ENCODE measurements around the gene SDCBP2. TPM values are rescaled to one million over a fixed set of nuclear protein-coding genes. Genes with fewer than 3 reads are reported as not detected.

The SDCBP2 gene
- total and polyA plus RNA-seq, 2 donors (not counting 1 experiment from before 2014, with no cell fraction given): 1.2 to 1.3 TPM

DNA sequence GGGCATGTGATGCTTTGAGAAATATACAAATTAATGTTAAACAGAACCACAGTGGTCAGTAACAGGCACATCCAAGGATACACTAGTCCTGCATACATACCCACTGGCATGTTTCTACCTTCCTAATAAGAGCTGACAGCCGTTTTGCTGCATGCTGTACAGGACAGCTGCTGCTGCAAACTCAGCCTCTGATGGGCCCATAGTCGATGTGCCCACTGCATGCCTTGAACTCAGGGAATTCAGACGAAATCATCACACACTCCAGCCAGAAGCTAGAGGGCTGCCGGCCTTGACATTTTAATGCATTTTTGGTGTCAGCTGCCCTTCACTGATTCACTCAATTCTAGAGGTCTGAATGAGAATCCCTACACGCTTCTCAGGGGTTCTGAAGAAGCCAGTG lies 34.6 kb upstream of the SDCBP2 start:
- intact Hi-C loops (cut with micrococcal nuclease): no loop called here
- Histone ChIP-seq H3K79me2 (ENCODE audit: control insufficient read depth, insufficient read depth, low read length) (peaks cover 15% of the 10 kb centered on the region), H2AFZ (ENCODE audit: insufficient read depth, low read depth, low read length, poor library complexity, severe bottlenecking) (no peak overlapping the region), H3K9ac (ENCODE audit: low read length) (no peak overlapping the region), H3K9me3 (ENCODE audit: control extremely low read depth in 1 of 3, control insufficient read depth in 2 of 3, insufficient read depth in 1 of 3, low read length in 2 of 3) (no peaks in the 10 kb centered on the region), H4K20me1 (ENCODE audit: control insufficient read depth, insufficient read depth, low read length, poor library complexity, severe bottlenecking) (peaks cover 23% of the 10 kb centered on the region), H3K4me3 (ENCODE audit: control extremely low read depth in 1 of 5, extremely low read depth in 1 of 5, insufficient read depth in 1 of 5, low read depth in 2 of 5, low read length in 4 of 5) (no peak overlapping the region), H3K27me3 (replicated peaks in 1 of 4; ENCODE audit: control extremely low read depth in 1 of 4, control insufficient read depth in 3 of 4, insufficient read depth in 4 of 4, low read length in 3 of 4) (no peaks in the 10 kb centered on the region), H3K4me2 (replicated peaks; ENCODE audit: low read depth, low read length, poor library complexity, severe bottlenecking) (no peak overlapping the region), H3K27ac (ENCODE audit: low read length in 2 of 2) (no peak overlapping the region), H3K36me3 (replicated peaks in 1 of 2; ENCODE audit: control extremely low read depth in 1 of 2, control insufficient read depth in 1 of 2, extremely low read depth in 1 of 2, insufficient read depth in 2 of 2, low read length in 1 of 2) (peaks cover 8 to 25% of the 10 kb centered on the region in 2 experiments), H3K4me1 (ENCODE audit: control insufficient read depth in 2 of 2, insufficient read depth in 2 of 2, low read length in 2 of 2) (peaks cover 4 to 5% of the 10 kb centered on the region in 2 donors)
- CTCF ChIA-PET: no interaction called here
- Mint-ChIP-seq H3K9me3 (ENCODE audit: insufficient read depth) (no peaks in the 10 kb centered on the region), H3K27ac (peak overlapping the region; percentile 38), H3K4me1 (peaks cover 24% of the 10 kb centered on the region), H3K4me3 (no peak overlapping the region), H3K27me3 (no peaks in the 10 kb centered on the region)
- DNase-seq: no peak
- no peak for ATAC-seq (ENCODE audit: low read depth)
- TF ChIP-seq EZH2 (IDR thresholded peaks at IDR 0.05; ENCODE audit: borderline replicate concordance, insufficient read depth, low read depth, low read length, poor library complexity, severe bottlenecking): no peak
- TF ChIP-seq, protein P1, sequence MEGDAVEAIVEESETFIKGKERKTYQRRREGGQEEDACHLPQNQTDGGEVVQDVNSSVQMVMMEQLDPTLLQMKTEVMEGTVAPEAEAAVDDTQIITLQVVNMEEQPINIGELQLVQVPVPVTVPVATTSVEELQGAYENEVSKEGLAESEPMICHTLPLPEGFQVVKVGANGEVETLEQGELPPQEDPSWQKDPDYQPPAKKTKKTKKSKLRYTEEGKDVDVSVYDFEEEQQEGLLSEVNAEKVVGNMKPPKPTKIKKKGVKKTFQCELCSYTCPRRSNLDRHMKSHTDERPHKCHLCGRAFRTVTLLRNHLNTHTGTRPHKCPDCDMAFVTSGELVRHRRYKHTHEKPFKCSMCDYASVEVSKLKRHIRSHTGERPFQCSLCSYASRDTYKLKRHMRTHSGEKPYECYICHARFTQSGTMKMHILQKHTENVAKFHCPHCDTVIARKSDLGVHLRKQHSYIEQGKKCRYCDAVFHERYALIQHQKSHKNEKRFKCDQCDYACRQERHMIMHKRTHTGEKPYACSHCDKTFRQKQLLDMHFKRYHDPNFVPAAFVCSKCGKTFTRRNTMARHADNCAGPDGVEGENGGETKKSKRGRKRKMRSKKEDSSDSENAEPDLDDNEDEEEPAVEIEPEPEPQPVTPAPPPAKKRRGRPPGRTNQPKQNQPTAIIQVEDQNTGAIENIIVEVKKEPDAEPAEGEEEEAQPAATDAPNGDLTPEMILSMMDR (IDR thresholded peaks at IDR 0.05): no peak
- 100% methylated on average over 4 of the region's 5 CpGs for WGBS (ENCODE audit: insufficient coverage)
- POLR2A ChIA-PET: no interaction called here

DNA sequence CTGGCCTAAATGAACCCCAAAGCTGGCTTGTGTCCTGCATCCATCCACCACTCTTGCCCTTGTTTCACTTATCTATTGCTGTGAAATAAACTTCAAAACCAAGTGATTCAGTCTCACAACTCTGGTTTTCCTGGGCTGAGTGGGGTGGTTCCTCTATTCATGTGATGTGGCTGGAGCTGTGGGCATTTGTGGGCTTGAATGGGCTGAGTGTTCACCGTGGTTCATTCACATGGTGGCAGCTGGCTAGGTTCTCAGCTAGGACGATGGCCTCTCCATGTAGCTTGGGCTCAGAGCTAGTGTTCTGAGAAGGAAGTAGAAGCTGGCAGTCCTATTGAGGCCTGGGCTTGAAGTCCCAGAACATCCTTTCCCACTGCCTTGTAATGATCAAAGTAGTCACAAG lies 33.5 kb upstream of the SDCBP2 start:
- Mint-ChIP-seq H3K9me3 (ENCODE audit: insufficient read depth) (no peaks in the 10 kb centered on the region), H3K4me1 (peaks cover 26% of the 10 kb centered on the region), H3K27ac (no peak overlapping the region), H3K27me3 (no peaks in the 10 kb centered on the region), H3K4me3 (no peak overlapping the region)
- Histone ChIP-seq H3K27ac (ENCODE audit: low read length in 2 of 2) (no peak overlapping the region), H3K79me2 (ENCODE audit: control insufficient read depth, insufficient read depth, low read length) (peaks cover 19% of the 10 kb centered on the region), H3K4me3 (ENCODE audit: control extremely low read depth in 1 of 5, extremely low read depth in 1 of 5, insufficient read depth in 1 of 5, low read depth in 2 of 5, low read length in 4 of 5) (no peak overlapping the region), H3K4me2 (replicated peaks; ENCODE audit: low read depth, low read length, poor library complexity, severe bottlenecking) (no peak overlapping the region), H3K4me1 (ENCODE audit: control insufficient read depth in 2 of 2, insufficient read depth in 2 of 2, low read length in 2 of 2) (peaks cover 4 to 5% of the 10 kb centered on the region in 2 donors), H4K20me1 (ENCODE audit: control insufficient read depth, insufficient read depth, low read length, poor library complexity, severe bottlenecking) (peaks cover 29% of the 10 kb centered on the region), H3K9ac (ENCODE audit: low read length) (no peak overlapping the region), H3K9me3 (ENCODE audit: control extremely low read depth in 1 of 3, control insufficient read depth in 2 of 3, insufficient read depth in 1 of 3, low read length in 2 of 3) (no peaks in the 10 kb centered on the region), H3K27me3 (replicated peaks in 1 of 4; ENCODE audit: control extremely low read depth in 1 of 4, control insufficient read depth in 3 of 4, insufficient read depth in 4 of 4, low read length in 3 of 4) (no peaks in the 10 kb centered on the region), H2AFZ (ENCODE audit: insufficient read depth, low read depth, low read length, poor library complexity, severe bottlenecking) (no peak overlapping the region), H3K36me3 (replicated peaks in 1 of 2; ENCODE audit: control extremely low read depth in 1 of 2, control insufficient read depth in 1 of 2, extremely low read depth in 1 of 2, insufficient read depth in 2 of 2, low read length in 1 of 2) (peaks cover 12 to 21% of the 10 kb centered on the region in 2 experiments)
- CTCF ChIA-PET: no interaction called here
- TF ChIP-seq, protein P1 (IDR thresholded peaks at IDR 0.05): no peak
- no peak for TF ChIP-seq EZH2 (IDR thresholded peaks at IDR 0.05; ENCODE audit: borderline replicate concordance, insufficient read depth, low read depth, low read length, poor library complexity, severe bottlenecking)
- POLR2A ChIA-PET: no interaction called here
- DNase-seq: no peak
- no peak for ATAC-seq (ENCODE audit: low read depth)
- intact Hi-C loops (cut with micrococcal nuclease): no loop called here
- 15% methylated on average over 2 of the region's 2 CpGs for WGBS (ENCODE audit: insufficient coverage)
